Liver (tissue), 9 donors: ENCODE results near the gene FBXO34. TPM values are rescaled to one million over a fixed set of nuclear protein-coding genes. Genes with fewer than 3 reads are reported as not detected.

Experiments used
- DNase-seq: peaks from one replicate; pipeline ENCODE4 v3.0.0-alpha.2; 2017; ENCODE audit warnings: low spot score
- H3K27ac ChIP-seq, 2 donors: one replicate each; pipeline ENCODE4 v1.7.0; 2013; ENCODE audit warnings: inconsistent platforms in 2 of 2, low read length in 2 of 2, control low read depth in 1 of 2, low read depth in 1 of 2, mild to moderate bottlenecking in 1 of 2
- H3K27me3 ChIP-seq, 4 donors: one replicate each; pipeline versions ENCODE4 v1.6.1 to v1.7.0; 2013; ENCODE audit warnings: low read length in 3 of 4, inconsistent platforms in 1 of 4, mild to moderate bottlenecking in 1 of 4, moderate library complexity in 1 of 4; ENCODE audit not compliant: control insufficient read depth in 4 of 4, insufficient read depth in 4 of 4
- H3K36me3 ChIP-seq, 4 donors: one replicate each; pipeline versions ENCODE4 v1.6.1 to v1.7.0; 2013; ENCODE audit warnings: low read length in 3 of 4, mild to moderate bottlenecking in 3 of 4, low read depth in 1 of 4, moderate library complexity in 1 of 4; ENCODE audit not compliant: control insufficient read depth in 4 of 4, insufficient read depth in 3 of 4
- H3K4me1 ChIP-seq, 4 donors: one replicate each; pipeline versions ENCODE4 v1.6.1 to v1.7.0; 2013; ENCODE audit warnings: low read length in 3 of 4, mild to moderate bottlenecking in 3 of 4, moderate library complexity in 1 of 4; ENCODE audit not compliant: control insufficient read depth in 4 of 4, insufficient read depth in 4 of 4
- H3K4me3 ChIP-seq, 3 donors: one replicate each; pipeline versions ENCODE4 v1.6.1 to v1.7.0; 2013; ENCODE audit warnings: low read length in 3 of 3, control low read depth in 1 of 3, low read depth in 1 of 3, mild to moderate bottlenecking in 1 of 3
- H3K9ac ChIP-seq, 2 donors: one replicate each; pipeline ENCODE4 v1.7.0; 2013; ENCODE audit warnings: low read length in 2 of 2, mild to moderate bottlenecking in 2 of 2, moderate library complexity in 2 of 2, control low read depth in 1 of 2, low read depth in 1 of 2
- H3K9me3 ChIP-seq, 4 donors: one replicate each; pipeline versions ENCODE4 v1.6.1 to v1.7.0; 2013; ENCODE audit warnings: low read length in 3 of 4; ENCODE audit not compliant: control insufficient read depth in 4 of 4
- CTCF ChIP-seq: fragments of 150-350 bp; IDR thresholded peaks from 2 replicates; pipeline ENCODE4 v1.5.1; 2017; ENCODE audit warnings: improper control_type of control experiment, low read depth, low read length; ENCODE audit not compliant: missing input control
- EGR1 ChIP-seq, 2 donors: IDR thresholded peaks; 2 replicates each; pipeline ENCODE4 v1.6.1; 2016 to 2018; ENCODE audit warnings: antibody characterized with exemption in 2 of 2, low read depth in 2 of 2
- FOXA1 ChIP-seq: IDR thresholded peaks from 2 replicates; pipeline ENCODE4 v1.6.1; 2016; ENCODE audit warnings: antibody characterized with exemption
- FOXA2 ChIP-seq: IDR thresholded peaks from 2 replicates; pipeline ENCODE4 v1.6.1; 2016; ENCODE audit warnings: antibody characterized with exemption
- GABPA ChIP-seq, 2 donors: IDR thresholded peaks in 1 of 2; conservative IDR thresholded peaks in 1 of 2; 2 replicates each; pipeline ENCODE4 v1.6.1; 2016; ENCODE audit warnings: antibody characterized with exemption in 2 of 2, mild to moderate bottlenecking in 1 of 2, moderate library complexity in 1 of 2
- HNF4A ChIP-seq, 2 donors: conservative IDR thresholded peaks; 2 replicates each; pipeline ENCODE4 v1.6.1; 2016; ENCODE audit warnings: antibody characterized with exemption in 2 of 2, mild to moderate bottlenecking in 2 of 2
- HNF4G ChIP-seq: IDR thresholded peaks from 2 replicates; pipeline ENCODE4 v1.6.1; 2016; ENCODE audit warnings: antibody characterized with exemption
- JUND ChIP-seq, 2 donors: IDR thresholded peaks; 2 replicates each; pipeline ENCODE4 v1.6.1; 2016; ENCODE audit warnings: antibody characterized with exemption in 2 of 2
- MAX ChIP-seq: IDR thresholded peaks from 2 replicates; pipeline ENCODE4 v1.6.1; 2016; ENCODE audit warnings: antibody characterized with exemption
- NR2F2 ChIP-seq: IDR thresholded peaks from 2 replicates; pipeline ENCODE4 v1.6.1; 2016; ENCODE audit warnings: antibody characterized with exemption
- RAD21 ChIP-seq, 2 donors: IDR thresholded peaks; 2 replicates each; pipeline ENCODE4 v1.6.1; 2016; ENCODE audit warnings: antibody characterized with exemption in 2 of 2, mild to moderate bottlenecking in 2 of 2
- RXRA ChIP-seq, 2 donors: IDR thresholded peaks; 2 replicates each; pipeline ENCODE4 v1.6.1; 2017 to 2018; ENCODE audit warnings: antibody characterized with exemption in 2 of 2, mild to moderate bottlenecking in 1 of 2
- SP1 ChIP-seq: IDR thresholded peaks from 2 replicates; pipeline ENCODE4 v1.6.1; 2018; ENCODE audit warnings: antibody characterized with exemption, mild to moderate bottlenecking
- TAF1 ChIP-seq: conservative IDR thresholded peaks from 2 replicates; pipeline ENCODE4 v1.6.1; 2016; ENCODE audit warnings: antibody characterized with exemption, mild to moderate bottlenecking
- YY1 ChIP-seq: IDR thresholded peaks from 2 replicates; pipeline ENCODE4 v1.6.1; 2016; ENCODE audit warnings: antibody characterized with exemption, mild to moderate bottlenecking
- WGBS: extraction: QIAGEN DNeasy Blood & Tissue Kit; methylation state at CpG from one replicate; pipeline ENCODE4 v1.1.7; 2013; 5-methylcytosine and 5-hydroxymethylcytosine counted together
- polyA plus RNA-seq, 2 donors: library from polyadenylated mRNA; stranded (reverse) in 1 of 2; unstranded in 1 of 2; fragments of 200-250 nt in 1 of 2; fragments of >200 nt in 1 of 2; fragmentation: Nextera tagmentation in 1 of 2; extraction: Ambion mirVana in 1 of 2; gene quantifications; one replicate each; pipeline versions ENCODE4 v1.2.1 to v1.2.3, GENCODE V29; 2013 to 2015
- total RNA-seq, 2 donors: library from RNA; depleted of rRNA; stranded (reverse); fragments of >200 nt; gene quantifications; one replicate each; pipeline ENCODE4 v1.2.3, GENCODE V29; 2014
- TF ChIP-seq, protein P1 (sequence below): IDR thresholded peaks from 2 replicates; pipeline ENCODE4 v1.6.1; 2016; ENCODE audit warnings: antibody characterized with exemption
- TF ChIP-seq, protein P2 (sequence below): IDR thresholded peaks from 2 replicates; pipeline ENCODE4 v1.6.1; 2016; ENCODE audit warnings: antibody characterized with exemption
- TF ChIP-seq, protein P3 (sequence below): IDR thresholded peaks from 2 replicates; pipeline ENCODE4 v1.6.1; 2016; ENCODE audit warnings: antibody characterized with exemption, mild to moderate bottlenecking
- donor health status: healthy.
- donor health status: healthy.
- donor health status: healthy.
- donor health status: healthy.
- donor health status: healthy.

The FBXO34 gene
- total RNA-seq, result 10 to 100 TPM; 14.1 to 25.8 TPM
- 1 to 10 TPM; 4.2 to 6.1 TPM for polyA plus RNA-seq

DNA sequence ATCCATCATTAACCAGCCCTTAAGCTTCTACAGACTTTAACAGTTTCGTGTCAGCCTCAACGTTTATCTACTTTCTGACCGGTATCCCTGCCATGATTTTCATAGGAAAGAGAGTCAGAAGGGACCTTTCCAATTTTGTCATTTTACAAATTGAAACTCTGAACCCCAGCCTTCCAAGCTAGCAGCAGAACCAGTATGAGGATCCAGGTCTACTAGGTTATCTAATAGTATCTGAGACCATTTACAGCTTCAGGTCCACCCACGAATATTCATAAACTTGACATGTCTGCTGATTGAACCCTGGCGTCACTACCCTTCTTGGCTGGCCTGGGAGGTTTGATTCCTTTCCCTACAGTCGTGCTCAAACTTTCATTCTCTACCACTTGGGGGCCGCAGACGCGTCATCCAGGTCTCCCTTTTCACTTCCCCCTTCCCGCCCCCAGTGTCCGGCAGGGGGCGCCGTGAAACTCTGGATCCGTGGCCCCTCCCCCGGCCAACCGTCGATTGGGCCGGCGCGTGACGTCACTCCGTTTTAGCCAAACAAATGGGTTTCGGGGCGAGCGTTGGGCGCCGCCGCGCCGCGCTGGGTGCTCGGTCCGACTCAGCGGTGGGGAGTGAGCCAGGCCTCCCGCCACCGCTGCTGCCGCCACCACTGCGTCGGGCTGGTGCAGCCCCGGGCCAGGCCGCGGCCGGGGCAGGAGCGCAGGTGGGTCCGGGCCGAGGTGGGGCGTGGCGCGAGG is at the start of gene FBXO34:
TSS of gene FBXO34 (plus strand) at position 590 of the 740 bp plus-strand sequence. CDS start 78,970 bp downstream, outside the sequence.
- WGBS, result under 1% methylated on average over 49 of the region's 49 CpGs
- DNase-seq, result peak; percentile 100
- TF ChIP-seq FOXA2, result peak; percentile 52
- TF ChIP-seq RAD21 (IDR thresholded peaks at IDR 0.05), result peak; percentile 89 to 92
- TF ChIP-seq, protein P1, sequence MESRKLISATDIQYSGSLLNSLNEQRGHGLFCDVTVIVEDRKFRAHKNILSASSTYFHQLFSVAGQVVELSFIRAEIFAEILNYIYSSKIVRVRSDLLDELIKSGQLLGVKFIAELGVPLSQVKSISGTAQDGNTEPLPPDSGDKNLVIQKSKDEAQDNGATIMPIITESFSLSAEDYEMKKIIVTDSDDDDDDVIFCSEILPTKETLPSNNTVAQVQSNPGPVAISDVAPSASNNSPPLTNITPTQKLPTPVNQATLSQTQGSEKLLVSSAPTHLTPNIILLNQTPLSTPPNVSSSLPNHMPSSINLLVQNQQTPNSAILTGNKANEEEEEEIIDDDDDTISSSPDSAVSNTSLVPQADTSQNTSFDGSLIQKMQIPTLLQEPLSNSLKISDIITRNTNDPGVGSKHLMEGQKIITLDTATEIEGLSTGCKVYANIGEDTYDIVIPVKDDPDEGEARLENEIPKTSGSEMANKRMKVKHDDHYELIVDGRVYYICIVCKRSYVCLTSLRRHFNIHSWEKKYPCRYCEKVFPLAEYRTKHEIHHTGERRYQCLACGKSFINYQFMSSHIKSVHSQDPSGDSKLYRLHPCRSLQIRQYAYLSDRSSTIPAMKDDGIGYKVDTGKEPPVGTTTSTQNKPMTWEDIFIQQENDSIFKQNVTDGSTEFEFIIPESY, result no peak
- peak; percentile 41 for TF ChIP-seq MAX
- TF ChIP-seq RXRA (IDR thresholded peaks at IDR 0.05), result peak; percentile 43 to 65
- TF ChIP-seq YY1, result peak; percentile 59
- TF ChIP-seq HNF4A (conservative IDR thresholded peaks at IDR 0.05), result peak; percentile 20 to 39
- no peak for TF ChIP-seq EGR1 (IDR thresholded peaks at IDR 0.05; ENCODE audit: low read depth in 2 of 2)
- peak; percentile 67 to 85 for TF ChIP-seq JUND (IDR thresholded peaks at IDR 0.05)
- TF ChIP-seq, protein P2, sequence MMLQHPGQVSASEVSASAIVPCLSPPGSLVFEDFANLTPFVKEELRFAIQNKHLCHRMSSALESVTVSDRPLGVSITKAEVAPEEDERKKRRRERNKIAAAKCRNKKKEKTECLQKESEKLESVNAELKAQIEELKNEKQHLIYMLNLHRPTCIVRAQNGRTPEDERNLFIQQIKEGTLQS, result no peak
- TF ChIP-seq FOXA1, result peak; percentile 47
- TF ChIP-seq GABPA (IDR thresholded peaks at IDR 0.05 in 1 of 2, conservative IDR thresholded peaks at IDR 0.05 in 1 of 2), result no peak
- peak; percentile 75 for TF ChIP-seq SP1
- TF ChIP-seq NR2F2, result peak; percentile 46
- TF ChIP-seq, protein P3, sequence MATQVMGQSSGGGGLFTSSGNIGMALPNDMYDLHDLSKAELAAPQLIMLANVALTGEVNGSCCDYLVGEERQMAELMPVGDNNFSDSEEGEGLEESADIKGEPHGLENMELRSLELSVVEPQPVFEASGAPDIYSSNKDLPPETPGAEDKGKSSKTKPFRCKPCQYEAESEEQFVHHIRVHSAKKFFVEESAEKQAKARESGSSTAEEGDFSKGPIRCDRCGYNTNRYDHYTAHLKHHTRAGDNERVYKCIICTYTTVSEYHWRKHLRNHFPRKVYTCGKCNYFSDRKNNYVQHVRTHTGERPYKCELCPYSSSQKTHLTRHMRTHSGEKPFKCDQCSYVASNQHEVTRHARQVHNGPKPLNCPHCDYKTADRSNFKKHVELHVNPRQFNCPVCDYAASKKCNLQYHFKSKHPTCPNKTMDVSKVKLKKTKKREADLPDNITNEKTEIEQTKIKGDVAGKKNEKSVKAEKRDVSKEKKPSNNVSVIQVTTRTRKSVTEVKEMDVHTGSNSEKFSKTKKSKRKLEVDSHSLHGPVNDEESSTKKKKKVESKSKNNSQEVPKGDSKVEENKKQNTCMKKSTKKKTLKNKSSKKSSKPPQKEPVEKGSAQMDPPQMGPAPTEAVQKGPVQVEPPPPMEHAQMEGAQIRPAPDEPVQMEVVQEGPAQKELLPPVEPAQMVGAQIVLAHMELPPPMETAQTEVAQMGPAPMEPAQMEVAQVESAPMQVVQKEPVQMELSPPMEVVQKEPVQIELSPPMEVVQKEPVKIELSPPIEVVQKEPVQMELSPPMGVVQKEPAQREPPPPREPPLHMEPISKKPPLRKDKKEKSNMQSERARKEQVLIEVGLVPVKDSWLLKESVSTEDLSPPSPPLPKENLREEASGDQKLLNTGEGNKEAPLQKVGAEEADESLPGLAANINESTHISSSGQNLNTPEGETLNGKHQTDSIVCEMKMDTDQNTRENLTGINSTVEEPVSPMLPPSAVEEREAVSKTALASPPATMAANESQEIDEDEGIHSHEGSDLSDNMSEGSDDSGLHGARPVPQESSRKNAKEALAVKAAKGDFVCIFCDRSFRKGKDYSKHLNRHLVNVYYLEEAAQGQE, result peak; percentile 56
- TF ChIP-seq TAF1, result peak; percentile 51
- peak; percentile 100 for TF ChIP-seq CTCF
- no peak for TF ChIP-seq HNF4G
- H3K27ac ChIP-seq, result peak within 1 kb of the TSS; percentile 86 to 94
- H3K9ac ChIP-seq, result peak within 1 kb of the TSS; percentile 69 to 82
- no peaks in the 10 kb centered on the region for H3K27me3 ChIP-seq
- no peaks in the 10 kb centered on the region for H3K9me3 ChIP-seq
- no peaks in the 10 kb centered on the region for H3K36me3 ChIP-seq
- H3K4me1 ChIP-seq, result peaks cover 4 to 22% (median 13%) of the 10 kb centered on the region in 4 donors
- H3K4me3 ChIP-seq, result peak within 1 kb of the TSS; percentile 78 to 97 (median 89)
